Tibial artery (tissue), 4 donors: Measurements from ENCODE around the gene IMP3.

Source experiments
- DNase-seq, 2 donors: peaks; one replicate each; pipeline ENCODE4 v3.0.0-alpha.2; 2019
- H3K27ac ChIP-seq, 2 donors: fragments of 200-600 bp; sonication (generic) in 1 of 2; 1 replicate in 1 of 2; 2 replicates in 1 of 2; pipeline ENCODE4 v1.5.1; 2018 to 2019; ENCODE audit warnings: mild to moderate bottlenecking in 1 of 2
- H3K27me3 ChIP-seq, 2 donors: fragments of 200-600 bp; sonication (generic) in 1 of 2; one replicate each; pipeline versions ENCODE4 v1.5.1 to v1.6.0; 2016 to 2019
- H3K36me3 ChIP-seq, 3 donors: fragments of 200-600 bp; sonication (generic) in 2 of 3; one replicate each; pipeline ENCODE4 v1.5.1; 2016 to 2019; ENCODE audit warnings: mild to moderate bottlenecking in 2 of 3
- H3K4me1 ChIP-seq, 4 donors: fragments of 200-600 bp; sonication (generic) in 2 of 4; 1 replicate in 3 of 4; 2 replicates in 1 of 4; pipeline ENCODE4 v1.5.1; 2016 to 2019
- H3K4me3 ChIP-seq, 2 donors: fragments of 200-600 bp; sonication (generic) in 1 of 2; 1 replicate in 1 of 2; 2 replicates in 1 of 2; pipeline ENCODE4 v1.5.1; 2018 to 2019; ENCODE audit warnings: mild to moderate bottlenecking in 2 of 2
- H3K9me3 ChIP-seq, 3 donors: fragments of 200-600 bp; sonication (generic) in 1 of 3; one replicate each; pipeline ENCODE4 v1.5.1; 2016 to 2019
- CTCF ChIP-seq, 2 experiments: fragments of 200-600 bp in 1 of 2; fragments of 450-650 bp in 1 of 2; IDR thresholded peaks; one replicate each; pipeline ENCODE4 v1.5.1; 2017 to 2019; ENCODE audit warnings: antibody characterized with exemption in 2 of 2, mild to moderate bottlenecking in 1 of 2, moderate library complexity in 1 of 2
- intact Hi-C: fragments of 100-400 bp; cut with DNase I; formaldehyde crosslinking; loops from one replicate; pipeline ENCODE4 v1.15.0; 2023; ENCODE audit warnings: low total_unique reads

IMP3 gene

GRCh38 chr15:75674366-75674765 lies 34.3 kb upstream of the IMP3 start:
- no peak for TF ChIP-seq CTCF (IDR thresholded peaks at IDR 0.05)
- H3K9me3 ChIP-seq: no peaks in the 10 kb centered on the region
- no peaks in the 10 kb centered on the region for H3K27me3 ChIP-seq
- intact Hi-C loops: no loop called here
- H3K4me3 ChIP-seq: no peak overlapping the region
- DNase-seq: no peak
- H3K36me3 ChIP-seq: peaks cover 26 to 46% (median 37%) of the 10 kb centered on the region in 3 donors
- H3K27ac ChIP-seq: peak overlapping the region; percentile 89 to 92
- H3K4me1 ChIP-seq: peaks cover 6 to 76% (median 65%) of the 10 kb centered on the region in 4 donors

- Histone ChIP-seq H3K36me3 (peaks cover 19 to 38% (median 31%) of the 10 kb centered on the region in 3 donors), H3K4me3 (peak overlapping the region in 1 of 2 donors; percentile 1), H3K27me3 (no peaks in the 10 kb centered on the region), H3K4me1 (peaks cover 6 to 80% (median 66%) of the 10 kb centered on the region in 4 donors), H3K27ac (peak overlapping the region; percentile 89 to 92), H3K9me3 (no peaks in the 10 kb centered on the region)
- intact Hi-C loops: no loop called here
- TF ChIP-seq CTCF (IDR thresholded peaks at IDR 0.05): no peak
- peak; percentile 87 to 97 for DNase-seq
Observed at GRCh38 chr15:75673426-75674235, 33.6 kb upstream of the IMP3 start.

GRCh38 chr15:75672646-75673425 lies 32.8 kb upstream of the IMP3 start:
- no peak for TF ChIP-seq CTCF (IDR thresholded peaks at IDR 0.05)
- no peaks in the 10 kb centered on the region for H3K27me3 ChIP-seq
- peak in 1 of 2 donors; percentile 89 for DNase-seq
- intact Hi-C loops: no loop called here
- peak overlapping the region; percentile 89 to 92 for H3K27ac ChIP-seq
- H3K4me3 ChIP-seq: peak overlapping the region in 1 of 2 donors; percentile 1
- H3K4me1 ChIP-seq: peaks cover 6 to 85% (median 70%) of the 10 kb centered on the region in 4 donors
- H3K36me3 ChIP-seq: peaks cover 13 to 30% (median 23%) of the 10 kb centered on the region in 3 donors
- H3K9me3 ChIP-seq: no peaks in the 10 kb centered on the region

- TF ChIP-seq CTCF (IDR thresholded peaks at IDR 0.05): no peak
Observed at GRCh38 chr15:75671730-75672602, 31.9 kb upstream of the IMP3 start.

GRCh38 chr15:75669879-75670212 lies 29.8 kb upstream of the IMP3 start:
- no peaks in the 10 kb centered on the region for H3K9me3 ChIP-seq

More at GRCh38 chr15:75671730-75672602, 31.9 kb upstream of the IMP3 start:
- Histone ChIP-seq H3K36me3 (peaks cover 6 to 22% (median 14%) of the 10 kb centered on the region in 3 donors), H3K9me3 (no peaks in the 10 kb centered on the region), H3K27ac (peak overlapping the region; percentile 89 to 92), H3K27me3 (no peaks in the 10 kb centered on the region), H3K4me1 (peaks cover 9 to 91% (median 78%) of the 10 kb centered on the region in 4 donors), H3K4me3 (no peak overlapping the region)
- intact Hi-C loops: no loop called here
- DNase-seq: peak in 1 of 2 donors; percentile 74

More at GRCh38 chr15:75669879-75670212, 29.8 kb upstream of the IMP3 start:
- H3K27ac ChIP-seq: peak overlapping the region; percentile 89 to 92
- peaks cover 0 to 4% (median 0%) of the 10 kb centered on the region in 3 donors for H3K36me3 ChIP-seq
- H3K4me1 ChIP-seq: peaks cover 3 to 91% (median 72%) of the 10 kb centered on the region in 4 donors
- H3K4me3 ChIP-seq: no peak overlapping the region
- intact Hi-C loops: no loop called here
- no peaks in the 10 kb centered on the region for H3K27me3 ChIP-seq
- no peak for TF ChIP-seq CTCF (IDR thresholded peaks at IDR 0.05)
- DNase-seq: no peak
